NCI-H2081 treated with DMSO at 0.1 percent for 48 hours (cell line): ENCODE data around the gene RBM45.
"Not testable (repeated sequence)": the region's sequence is repeated elsewhere in the genome, so short reads cannot be mapped to it uniquely, and the experiment has no call there.

Source experiments
- DNase-seq: peaks from one replicate; lab custom pipeline; 2025; lab: John Stamatoyannopoulos, UW

RBM45 gene

GRCh38 chr2:178112202-178113152, at the start of gene RBM45:
RBM45 (plus strand) TSS chr2:178112437; CDS start chr2:178112547, 110 bp downstream.
- DNase-seq, result peak; percentile 58

- no peak for DNase-seq
Measured at GRCh38 chr2:178066324-178066723, 45.9 kb upstream of the RBM45 start.

- DNase-seq, result no peak
Measured at GRCh38 chr2:178066890-178067669, 45.2 kb upstream of the RBM45 start.

GRCh38 chr2:178068823-178069454, 43.3 kb upstream of the RBM45 start:
- no peak for DNase-seq

- no peak for DNase-seq
Measured at GRCh38 chr2:178069551-178069950, 42.7 kb upstream of the RBM45 start.

- DNase-seq, result no peak
Measured at GRCh38 chr2:178070824-178071223, 41.4 kb upstream of the RBM45 start.

- no peak for DNase-seq
Measured at GRCh38 chr2:178072000-178072382, 40.2 kb upstream of the RBM45 start.

- DNase-seq, result no peak
Measured at GRCh38 chr2:178072383-178073301, 39.6 kb upstream of the RBM45 start, which contains the start of gene PDE11A. PDE11A (minus strand) TSS chr2:178072777; CDS start chr2:178072437, 340 bp downstream.

- no peak for DNase-seq
Measured at GRCh38 chr2:178074123-178075005, 37.9 kb upstream of the RBM45 start.

GRCh38 chr2:178075006-178075326, 37.3 kb upstream of the RBM45 start:
- DNase-seq, result no peak

GRCh38 chr2:178076130-178076529, 36.1 kb upstream of the RBM45 start:
- DNase-seq, result no peak

- DNase-seq, result not testable (repeated sequence)
Measured at GRCh38 chr2:178079279-178079678, 33.0 kb upstream of the RBM45 start.

GRCh38 chr2:178082408-178083045, 29.7 kb upstream of the RBM45 start:
- DNase-seq, result no peak

GRCh38 chr2:178084273-178084672, 28.0 kb upstream of the RBM45 start:
- DNase-seq, result no peak

- DNase-seq, result no peak
Measured at GRCh38 chr2:178088774-178089270, 23.4 kb upstream of the RBM45 start.

GRCh38 chr2:178093471-178093870, 18.8 kb upstream of the RBM45 start:
- no peak for DNase-seq

- DNase-seq, result no peak
Measured at GRCh38 chr2:178101321-178102079, 10.7 kb upstream of the RBM45 start.

GRCh38 chr2:178105566-178105965, 6.7 kb upstream of the RBM45 start:
- no peak for DNase-seq

- no peak for DNase-seq
Measured at GRCh38 chr2:178106053-178106452, 6.2 kb upstream of the RBM45 start.
